Right lobe of liver (tissue), 4 donors: ENCODE data around the gene UNC79.

Experiments
- POLR2A ChIP-seq: fragments of 450-650 bp; IDR thresholded peaks from one replicate; pipeline ENCODE4 v1.6.1; 2017; ENCODE audit warnings: antibody characterized with exemption, mild to moderate bottlenecking
- TF ChIP-seq, protein P1 (sequence below), 4 donors: fragments of 200-600 bp in 3 of 4; fragments of 450-650 bp in 1 of 4; IDR thresholded peaks; one replicate each; pipeline versions ENCODE4 v1.5.1 to v1.8.0; 2016 to 2022; ENCODE audit warnings: antibody characterized with exemption in 4 of 4, mild to moderate bottlenecking in 2 of 4
- donor health status: DM: no; HTN: no; CAD: no.
- donor health status: DM: no; HTN: no; CAD: no.
- donor health status: DM: no; HTN: yes; CAD: no.

DNA sequence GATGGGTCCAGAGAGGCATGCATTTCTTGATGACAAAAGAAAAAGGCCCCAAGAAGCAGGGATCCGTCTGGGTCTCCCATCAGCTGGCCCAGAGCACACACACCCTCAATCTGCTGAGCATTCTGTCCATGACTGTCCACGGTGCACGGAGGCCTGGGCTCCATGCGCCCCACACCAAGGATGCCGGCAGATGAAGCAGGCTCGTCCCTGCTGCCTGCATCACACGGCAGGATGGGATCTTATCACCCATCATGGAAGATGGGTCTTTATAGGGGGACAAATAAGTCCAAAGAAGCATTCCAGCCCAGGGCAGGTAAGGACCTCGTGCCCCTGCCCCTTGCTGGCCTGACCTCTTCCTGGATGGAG is 297.9 kb downstream of the UNC79 start:
- TF ChIP-seq, protein P1, sequence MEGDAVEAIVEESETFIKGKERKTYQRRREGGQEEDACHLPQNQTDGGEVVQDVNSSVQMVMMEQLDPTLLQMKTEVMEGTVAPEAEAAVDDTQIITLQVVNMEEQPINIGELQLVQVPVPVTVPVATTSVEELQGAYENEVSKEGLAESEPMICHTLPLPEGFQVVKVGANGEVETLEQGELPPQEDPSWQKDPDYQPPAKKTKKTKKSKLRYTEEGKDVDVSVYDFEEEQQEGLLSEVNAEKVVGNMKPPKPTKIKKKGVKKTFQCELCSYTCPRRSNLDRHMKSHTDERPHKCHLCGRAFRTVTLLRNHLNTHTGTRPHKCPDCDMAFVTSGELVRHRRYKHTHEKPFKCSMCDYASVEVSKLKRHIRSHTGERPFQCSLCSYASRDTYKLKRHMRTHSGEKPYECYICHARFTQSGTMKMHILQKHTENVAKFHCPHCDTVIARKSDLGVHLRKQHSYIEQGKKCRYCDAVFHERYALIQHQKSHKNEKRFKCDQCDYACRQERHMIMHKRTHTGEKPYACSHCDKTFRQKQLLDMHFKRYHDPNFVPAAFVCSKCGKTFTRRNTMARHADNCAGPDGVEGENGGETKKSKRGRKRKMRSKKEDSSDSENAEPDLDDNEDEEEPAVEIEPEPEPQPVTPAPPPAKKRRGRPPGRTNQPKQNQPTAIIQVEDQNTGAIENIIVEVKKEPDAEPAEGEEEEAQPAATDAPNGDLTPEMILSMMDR (IDR thresholded peaks at IDR 0.05) = no peak
- no peak for TF ChIP-seq POLR2A
